Panc1 (cell line): ENCODE data around the gene ARRDC2. TPM values are rescaled to one million over a fixed set of nuclear protein-coding genes. Genes with fewer than 3 reads are reported as not detected.

ENCODE experiments used
- ATAC-seq: fragments of 200-7000 bp; cut with Tn5 transposase; 2 replicates; pipeline ENCODE4 v1.9.1; 2020; ENCODE audit warnings: mild to moderate bottlenecking, moderate library complexity
- BruUV-seq: library from RNA; stranded (reverse); fragments of 400-500 nt; replicated peaks from 2 replicates; lab custom pipeline; 2021; lab: Mats Ljungman, UMichigan
- CTCF ChIA-PET: fragments of 300-600 bp; sonication (Branson Sonifier 250); formaldehyde crosslinking; loops from one replicate; lab custom pipeline; 2022; ENCODE audit warnings: antibody characterized with exemption; lab: Charles Lee
- POLR2A ChIA-PET: fragments of 300-600 bp; sonication (Branson Sonifier 250); formaldehyde crosslinking; loops from one replicate; lab custom pipeline; 2022; ENCODE audit warnings: antibody characterized with exemption; lab: Charles Lee
- DNase-seq: peaks from one replicate; pipeline ENCODE4 v3.0.0-alpha.2; 2010; ENCODE audit warnings: low read depth, low spot score
- H3K27ac ChIP-seq: 2 replicates; pipeline ENCODE4 v1.5.1; 2011; ENCODE audit warnings: mild to moderate bottlenecking, low read length, inconsistent platforms
- H3K27me3 ChIP-seq: fragments of 200-500 bp; sonication (Bioruptor generic); 2 replicates; pipeline ENCODE4 v1.6.0; 2014; ENCODE audit warnings: low read length, inconsistent platforms; ENCODE audit not compliant: control insufficient read depth, insufficient read depth
- H3K36me3 ChIP-seq: fragments of 200-500 bp; sonication (Bioruptor generic); 2 replicates; pipeline ENCODE4 v1.5.1; 2014; ENCODE audit warnings: inconsistent platforms, mild to moderate bottlenecking, low read length, moderate library complexity; ENCODE audit not compliant: control insufficient read depth, insufficient read depth
- H3K4me1 ChIP-seq: 2 replicates; pipeline ENCODE4 v1.5.1; 2011; ENCODE audit warnings: inconsistent platforms, mild to moderate bottlenecking, low read length, moderate library complexity; ENCODE audit not compliant: control insufficient read depth, insufficient read depth
- H3K4me3 ChIP-seq, 2 experiments: 2 replicates each; pipeline ENCODE4 v1.5.1; 2011 to 2012; ENCODE audit warnings: low read depth in 2 of 2, low read length in 2 of 2, mild to moderate bottlenecking in 2 of 2, inconsistent platforms in 1 of 2, moderate library complexity in 1 of 2
- H3K9me3 ChIP-seq: fragments of 200-500 bp; sonication (Bioruptor generic); 2 replicates; pipeline ENCODE4 v1.5.1; 2014; ENCODE audit warnings: low read depth, mild to moderate bottlenecking, inconsistent platforms, low read length, moderate library complexity; ENCODE audit not compliant: control insufficient read depth, insufficient read depth
- CTCF ChIP-seq: fragments of 450-650 bp; IDR thresholded peaks from 2 replicates; pipeline ENCODE4 v1.5.1; 2017; ENCODE audit warnings: mild to moderate bottlenecking
- POLR2AphosphoS5 ChIP-seq: IDR thresholded peaks from 2 replicates; pipeline ENCODE4 v1.6.1; 2012; ENCODE audit warnings: mild to moderate bottlenecking, low read depth, low read length, moderate library complexity
- REST ChIP-seq, 2 experiments: IDR thresholded peaks; 2 replicates each; pipeline ENCODE4 v1.6.1; 2011 to 2012; ENCODE audit warnings: low read depth in 2 of 2, control low read depth in 1 of 2, low read length in 1 of 2, mild to moderate bottlenecking in 1 of 2, moderate library complexity in 1 of 2; ENCODE audit not compliant: insufficient read depth in 1 of 2
- SIN3A ChIP-seq: IDR thresholded peaks from 2 replicates; pipeline ENCODE4 v1.6.1; 2012; ENCODE audit warnings: low read depth, mild to moderate bottlenecking, low read length, moderate library complexity, borderline replicate concordance; ENCODE audit not compliant: insufficient read depth
- TCF7L2 ChIP-seq: IDR thresholded peaks from 2 replicates; pipeline ENCODE4 v1.6.1; 2011; ENCODE audit warnings: mild to moderate bottlenecking, low read depth, low read length, inconsistent platforms
- in situ Hi-C: cut with HindIII; loops from 2 replicates; pipeline ENCODE4 v1.10.0; 2016; ENCODE audit warnings: low sequenced_read_pairs, low pct_unique_long_range_greater_than_20kb
- intact Hi-C: fragments of 100-400 bp; cut with micrococcal nuclease; formaldehyde crosslinking; loops from one replicate; pipeline ENCODE4 v1.10.0; 2022; ENCODE audit not compliant: unreplicated experiment
- total RNA-seq: library from RNA; stranded (reverse); gene quantifications from one replicate; pipeline ENCODE4 v1.2.1, GENCODE V29; 2021; ENCODE audit not compliant: unreplicated experiment

The ARRDC2 gene
- total RNA-seq, 1 experiment from 2014 or later = 21.4 TPM

- intact Hi-C loops = no loop called here
- TF ChIP-seq POLR2AphosphoS5 (no peak), CTCF (no peak), SIN3A (no peak), REST (IDR thresholded peaks at IDR 0.05; ENCODE audit: insufficient read depth in 1 of 2, low read depth in 2 of 2, low read length in 1 of 2) (no peak), TCF7L2 (no peak)
- BruUV-seq = no TSS peak
- H3K4me1 ChIP-seq = no peaks in the 10 kb centered on the region
- DNase-seq (no peak), ATAC-seq (no peak)
- CTCF ChIA-PET = no interaction called here
- H3K4me3 ChIP-seq = no peak overlapping the region
- H3K36me3 ChIP-seq = no peaks in the 10 kb centered on the region
- in situ Hi-C loops = no loop called here
- H3K27me3 ChIP-seq = no peaks in the 10 kb centered on the region
- H3K27ac ChIP-seq = no peak overlapping the region
- H3K9me3 ChIP-seq = no peaks in the 10 kb centered on the region
- POLR2A ChIA-PET = no interaction called here
Measured at GRCh38 chr19:18060472-18060871, 52.5 kb downstream of the ARRDC2 start.

GRCh38 chr19:18062028-18062427 is 54.1 kb downstream of the ARRDC2 start:
- no peak for ATAC-seq

More at GRCh38 chr19:18062028-18062427, 54.1 kb downstream of the ARRDC2 start:
- no peak for DNase-seq
- Histone ChIP-seq H3K27ac (no peak overlapping the region), H3K4me3 (no peak overlapping the region), H3K4me1 (no peaks in the 10 kb centered on the region), H3K9me3 (no peaks in the 10 kb centered on the region), H3K27me3 (no peaks in the 10 kb centered on the region), H3K36me3 (no peaks in the 10 kb centered on the region)
- no TSS peak for BruUV-seq
- intact Hi-C loops = no loop called here
- TF ChIP-seq SIN3A (no peak), REST (IDR thresholded peaks at IDR 0.05; ENCODE audit: insufficient read depth in 1 of 2, low read depth in 2 of 2, low read length in 1 of 2) (no peak)
- in situ Hi-C loops = no loop called here
- ChIA-PET POLR2A (interaction anchor here (0.6 kb wide), 1 partner anchor 40 kb away, joined by 14 read pairs; no protein-coding TSS in a partner anchor), CTCF (interaction anchor here (0.6 to 1.2 kb wide), 3 partner anchors 18 to 188 kb away, joined by 3 to 8 read pairs (median 4); no protein-coding TSS in a partner anchor)
